ENCODE results near the gene PMVK.

The PMVK gene

DNA sequence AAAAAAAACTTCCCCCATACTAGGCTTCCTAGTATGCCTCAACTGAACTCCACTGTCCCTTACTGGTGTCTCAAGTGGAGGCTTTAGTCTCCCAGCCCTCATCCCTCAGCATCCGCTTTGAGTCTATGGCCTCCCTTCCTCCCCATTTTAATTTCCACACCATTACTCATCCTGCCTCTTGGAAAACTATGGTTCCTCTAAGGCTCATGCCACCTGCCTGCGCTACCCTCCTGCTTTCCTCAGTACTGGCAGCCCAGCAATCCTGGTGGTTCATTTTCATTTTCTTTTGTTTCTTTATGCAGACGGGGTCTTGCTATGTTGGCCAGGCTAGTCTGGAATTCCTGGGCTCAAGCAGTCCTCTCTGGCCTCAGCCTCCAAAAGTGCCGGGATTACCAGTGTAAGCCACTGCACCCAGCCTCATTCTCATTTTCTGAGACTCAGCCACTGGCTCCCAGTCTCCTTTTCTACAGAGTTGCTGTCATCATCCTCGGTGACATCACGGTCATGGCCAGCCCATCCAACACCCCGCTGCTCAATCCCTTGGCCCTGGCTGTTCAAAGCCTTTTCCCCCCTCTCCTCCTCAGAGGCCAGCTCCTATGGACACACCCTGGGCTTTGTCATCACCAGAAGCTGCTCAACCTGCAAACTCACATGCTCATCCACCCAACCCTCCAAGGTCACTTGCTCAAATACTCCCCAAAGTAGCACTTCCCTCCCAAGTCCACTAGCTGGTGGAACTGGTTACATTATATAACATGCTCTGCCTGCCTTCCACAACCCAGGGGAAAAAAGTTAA, 2.3 kb upstream of the PMVK start:
- TF ChIP-seq, protein P1, sequence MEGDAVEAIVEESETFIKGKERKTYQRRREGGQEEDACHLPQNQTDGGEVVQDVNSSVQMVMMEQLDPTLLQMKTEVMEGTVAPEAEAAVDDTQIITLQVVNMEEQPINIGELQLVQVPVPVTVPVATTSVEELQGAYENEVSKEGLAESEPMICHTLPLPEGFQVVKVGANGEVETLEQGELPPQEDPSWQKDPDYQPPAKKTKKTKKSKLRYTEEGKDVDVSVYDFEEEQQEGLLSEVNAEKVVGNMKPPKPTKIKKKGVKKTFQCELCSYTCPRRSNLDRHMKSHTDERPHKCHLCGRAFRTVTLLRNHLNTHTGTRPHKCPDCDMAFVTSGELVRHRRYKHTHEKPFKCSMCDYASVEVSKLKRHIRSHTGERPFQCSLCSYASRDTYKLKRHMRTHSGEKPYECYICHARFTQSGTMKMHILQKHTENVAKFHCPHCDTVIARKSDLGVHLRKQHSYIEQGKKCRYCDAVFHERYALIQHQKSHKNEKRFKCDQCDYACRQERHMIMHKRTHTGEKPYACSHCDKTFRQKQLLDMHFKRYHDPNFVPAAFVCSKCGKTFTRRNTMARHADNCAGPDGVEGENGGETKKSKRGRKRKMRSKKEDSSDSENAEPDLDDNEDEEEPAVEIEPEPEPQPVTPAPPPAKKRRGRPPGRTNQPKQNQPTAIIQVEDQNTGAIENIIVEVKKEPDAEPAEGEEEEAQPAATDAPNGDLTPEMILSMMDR (conservative IDR thresholded peaks at IDR 0.05), result no peak
- H3K27ac ChIP-seq, result peak overlapping the region; percentile 100

DNA sequence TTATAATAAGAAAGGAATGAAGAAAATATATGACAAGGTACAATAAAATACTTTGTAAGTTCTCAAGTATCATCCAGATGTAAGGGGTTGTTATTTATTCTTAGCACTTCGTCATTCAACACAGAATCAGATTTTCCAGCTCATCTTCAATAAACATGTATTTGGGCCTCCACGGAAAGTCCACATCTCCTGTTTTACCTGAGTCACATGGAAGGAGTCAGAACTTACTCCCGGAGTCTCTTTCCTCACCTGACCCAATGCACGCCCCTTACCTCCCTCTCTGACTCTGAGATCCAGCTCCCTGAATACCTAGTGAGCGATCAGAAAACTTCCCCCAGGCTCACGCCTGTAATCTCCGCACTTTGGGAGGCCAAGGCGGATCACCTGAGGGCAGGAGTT, 1.5 kb upstream of the PMVK start:
- TF ChIP-seq, protein P1 (conservative IDR thresholded peaks at IDR 0.05), result no peak
- H3K27ac ChIP-seq, result peak overlapping the region; percentile 100

DNA sequence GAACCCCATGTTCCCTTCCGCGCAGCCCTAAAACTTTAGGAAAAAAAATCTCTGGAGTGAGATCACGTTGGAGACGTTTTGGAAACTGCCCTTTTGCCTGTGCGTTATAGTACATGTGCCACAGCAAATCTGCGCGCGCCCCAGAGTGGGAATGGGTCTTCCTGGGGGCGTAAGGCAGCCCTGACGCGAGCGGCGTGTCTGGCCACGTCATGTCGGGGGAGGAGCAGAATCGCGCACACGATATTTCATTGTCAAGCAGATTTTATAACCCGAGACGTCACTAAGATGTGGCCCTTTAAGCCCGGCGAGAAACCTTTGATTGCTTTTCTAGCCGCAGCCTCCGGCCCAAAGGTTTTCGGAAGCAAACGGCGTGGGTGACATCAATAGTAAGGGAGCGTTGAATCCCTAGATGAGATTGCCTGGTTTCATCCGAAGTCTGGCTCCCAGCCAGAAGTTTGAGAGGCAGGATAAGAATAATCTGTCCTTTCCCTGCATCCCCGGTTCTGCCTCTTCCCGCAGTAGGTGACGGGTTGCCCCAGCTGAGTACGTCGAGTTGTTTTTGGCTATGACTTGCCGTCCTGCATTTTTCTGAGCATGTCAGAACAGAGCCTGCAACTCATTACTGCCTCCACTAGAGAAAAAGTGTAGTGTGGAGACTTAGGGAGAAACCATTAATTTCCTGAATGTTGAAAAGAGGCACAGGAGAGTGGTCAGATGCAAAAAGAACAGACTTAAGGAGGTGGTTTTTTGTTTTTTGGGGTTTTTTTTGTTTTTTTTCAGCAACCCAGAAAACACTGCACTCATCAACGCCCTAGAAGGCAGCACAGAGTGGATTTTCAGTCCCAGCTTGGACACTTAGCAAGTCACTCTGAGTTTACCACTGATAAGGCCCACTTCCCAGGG, 817 bp upstream of the PMVK start:
- TF ChIP-seq, protein P1 (conservative IDR thresholded peaks at IDR 0.05), result peak; percentile 66
- peak overlapping the region; percentile 100 for H3K27ac ChIP-seq

DNA sequence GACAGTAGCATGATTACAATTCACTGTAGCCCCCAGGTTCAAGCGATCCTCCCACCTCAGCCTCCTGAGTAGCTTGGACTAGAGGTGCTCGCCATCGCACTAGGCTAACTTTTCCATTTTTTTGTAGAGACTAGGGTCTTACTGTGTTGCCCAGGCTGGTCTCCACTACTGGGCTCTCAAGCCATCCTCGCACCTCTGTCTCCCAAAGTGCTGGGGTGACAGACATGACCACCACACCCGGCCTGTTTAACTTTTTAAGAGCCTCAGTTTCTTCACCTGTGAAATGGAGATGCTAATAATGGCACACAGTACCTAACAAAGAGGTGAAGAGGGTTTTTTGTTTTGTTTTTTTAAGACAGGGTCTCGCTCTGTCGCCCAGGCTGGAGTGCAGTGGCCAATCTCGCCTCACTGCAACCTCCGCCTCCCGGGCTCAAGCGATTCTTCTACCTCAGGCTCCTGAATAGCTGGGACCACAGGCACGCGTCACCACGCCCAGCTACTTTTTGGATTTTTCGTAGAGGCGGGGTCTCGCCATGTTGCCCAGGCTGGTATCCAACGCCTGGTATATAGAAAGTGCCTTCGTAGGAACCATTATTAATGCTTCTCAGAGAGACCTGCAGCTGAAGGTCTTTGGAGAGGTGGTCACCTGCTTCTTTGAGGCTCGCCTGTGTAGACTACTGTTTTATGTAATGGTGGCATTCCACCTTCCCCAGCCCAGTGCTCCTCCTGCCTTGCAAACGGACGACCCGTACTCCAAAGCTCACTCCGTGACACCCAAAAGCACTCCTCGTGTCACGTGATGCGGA, 567 bp downstream of the PMVK start:
- H3K27ac ChIP-seq, result peak overlapping the region; percentile 100
- TF ChIP-seq, protein P1 (conservative IDR thresholded peaks at IDR 0.05), result no peak

DNA sequence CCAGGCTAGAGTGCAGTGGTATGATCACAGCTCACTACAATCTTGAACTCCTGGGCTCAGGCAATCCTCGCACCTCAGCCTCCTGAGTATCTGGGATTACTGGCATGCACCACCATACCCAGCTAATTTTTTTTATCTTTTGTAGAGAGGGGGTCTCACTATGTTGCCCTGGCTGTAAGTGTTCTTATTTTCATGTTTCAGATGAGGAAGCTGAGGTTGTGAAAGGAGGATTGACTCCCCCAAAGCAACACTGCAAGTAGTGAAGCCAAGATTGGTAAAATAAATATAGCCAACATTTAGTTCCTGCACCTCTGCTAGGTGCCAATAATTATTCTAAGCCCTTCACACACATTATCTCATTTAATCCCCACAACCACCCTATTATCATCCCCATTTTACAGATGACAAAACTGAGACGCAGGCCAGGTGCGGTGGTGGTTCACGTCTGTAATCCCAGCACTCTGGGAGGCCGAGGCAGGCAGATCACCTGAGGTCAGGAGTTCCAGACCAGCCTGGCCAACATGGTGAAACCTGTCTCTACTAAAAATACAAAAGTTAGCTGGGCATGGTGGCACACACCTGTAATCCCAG, 2.1 kb downstream of the PMVK start:
- TF ChIP-seq, protein P1 (conservative IDR thresholded peaks at IDR 0.05), result no peak
- H3K27ac ChIP-seq, result peak overlapping the region; percentile 71

DNA sequence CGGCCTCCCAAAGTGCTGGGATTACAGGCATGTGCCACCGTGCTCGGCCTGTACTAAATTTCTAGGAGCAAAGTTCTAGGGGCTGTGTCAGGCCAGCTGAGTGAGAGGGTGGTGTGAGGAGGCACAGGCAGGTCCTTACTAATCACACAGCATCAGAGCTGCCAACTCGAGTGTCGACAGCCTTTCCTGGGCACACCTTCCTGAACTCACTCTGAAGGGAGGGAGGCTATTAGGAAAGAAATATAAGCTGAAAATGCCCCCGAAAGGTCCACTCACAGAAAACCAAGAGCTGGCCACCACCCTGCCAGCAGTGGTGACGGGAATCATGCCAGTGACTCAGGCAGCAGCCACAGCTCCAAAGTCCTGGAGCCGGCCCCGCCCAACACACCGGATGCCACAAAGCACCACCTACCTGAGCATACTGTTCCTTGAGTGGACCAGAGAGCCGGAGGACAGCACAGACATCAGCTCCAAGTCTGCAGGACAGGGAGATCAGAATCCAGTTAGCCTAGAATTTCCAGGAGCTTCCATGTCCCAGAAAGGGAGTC, 4.5 kb downstream of the PMVK start:
- TF ChIP-seq, protein P1 (conservative IDR thresholded peaks at IDR 0.05), result no peak
- peak overlapping the region; percentile 71 for H3K27ac ChIP-seq
